Activated T-cell treated with anti-CD3 and anti-CD28 coated beads, Interleukin-2, amount 50 U/mL, for 4 hours (primary cell): ENCODE data around the gene NAA11. TPM values are rescaled to one million over a fixed set of nuclear protein-coding genes. Genes with fewer than 3 reads are reported as not detected.

Source experiments
- total RNA-seq, 3 donors: library from RNA; stranded (reverse); gene quantifications; one replicate each; pipeline ENCODE4 v1.2.1, GENCODE V29; 2021

Gene NAA11
- total RNA-seq, 3 donors from 2014 or later, result not detected

Other genes with a start within 250 kb of the NAA11 start
- not detected for gene GK2, start 82.2 kb upstream of the NAA11 start, total RNA-seq